Fibroblast of peridontal ligament (primary cell): ENCODE measurements around the gene MYRFL.
A peak's percentile ranks its signal among the peaks of the same experiment; 100 is the strongest.

ENCODE experiments used
- DNase-seq: peaks from one replicate; pipeline ENCODE4 v3.0.0-alpha.2; 2010; ENCODE audit errors: extremely low read depth

Gene MYRFL

DNA sequence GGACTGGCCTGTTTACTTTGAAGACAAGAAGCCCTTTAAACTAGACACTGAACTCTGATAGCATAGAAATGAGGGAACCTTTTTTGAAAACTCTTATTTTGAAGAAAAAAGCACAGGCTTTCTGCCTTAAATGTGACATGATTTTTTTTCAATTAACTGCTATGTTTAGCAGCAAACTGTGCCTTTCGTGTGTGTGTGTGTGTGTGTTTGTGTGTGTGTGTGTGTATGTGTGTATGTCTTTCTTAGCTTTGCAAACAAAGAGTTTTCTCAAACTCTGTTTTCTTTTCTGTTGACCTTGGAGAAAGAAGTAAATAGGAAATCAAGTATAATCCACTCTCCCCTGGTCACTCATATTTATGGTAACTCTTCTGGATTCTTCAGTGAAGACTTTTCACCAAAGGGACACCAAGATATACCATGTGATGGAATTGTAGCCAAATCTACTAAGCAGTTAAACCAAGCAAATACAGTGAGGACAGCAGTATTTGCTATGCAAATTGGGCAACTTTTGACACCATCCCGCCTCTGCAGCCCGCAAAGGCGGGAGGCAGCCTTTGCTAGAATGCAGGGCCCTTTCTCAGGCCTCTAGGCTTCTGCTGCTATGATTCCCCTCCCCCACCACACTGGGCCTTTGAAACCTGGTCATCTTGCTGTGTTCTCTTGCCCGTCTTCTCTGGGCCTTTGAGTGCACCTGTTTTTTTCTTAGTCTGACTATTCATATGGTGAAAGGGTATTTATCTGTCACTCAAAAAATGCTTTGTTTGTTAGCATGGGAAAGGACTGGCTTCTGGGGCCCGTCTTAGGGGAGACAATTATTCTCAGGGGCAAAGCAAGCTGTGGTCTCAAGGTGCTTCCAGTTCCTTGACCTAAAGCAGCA is 107.9 kb downstream of the MYRFL start:
- DNase-seq, result no peak

GRCh38 chr12:69934011-69934410 is 109.0 kb downstream of the MYRFL start:
- DNase-seq, result no peak

GRCh38 chr12:69935651-69936100 is 110.6 kb downstream of the MYRFL start:
- DNase-seq, result no peak

DNA sequence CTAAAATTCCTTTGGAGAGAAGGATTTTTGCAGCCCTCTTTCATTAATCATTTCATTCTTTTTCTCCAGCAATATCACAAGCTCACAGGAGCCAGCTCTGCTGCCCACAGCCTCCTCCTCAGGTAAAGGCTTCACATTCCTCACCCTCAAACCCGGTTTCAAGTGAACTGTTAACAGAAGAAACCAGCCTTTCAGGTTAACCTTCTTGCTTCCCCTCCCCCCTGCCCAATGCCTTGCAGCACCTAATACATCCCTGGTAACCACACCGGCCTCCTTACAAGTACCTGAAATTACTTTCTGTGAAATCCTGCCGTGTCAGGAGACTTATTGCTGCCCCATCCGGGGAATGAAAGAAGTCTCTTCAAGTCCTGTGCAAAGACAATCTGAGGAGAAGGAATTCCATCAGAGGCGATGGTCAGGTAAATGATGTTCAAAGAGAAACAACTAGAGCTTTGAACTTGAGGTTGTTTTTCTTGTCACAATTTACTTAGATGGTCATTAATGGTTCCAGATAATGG is 111.2 kb downstream of the MYRFL start:
- DNase-seq, result no peak

DNA sequence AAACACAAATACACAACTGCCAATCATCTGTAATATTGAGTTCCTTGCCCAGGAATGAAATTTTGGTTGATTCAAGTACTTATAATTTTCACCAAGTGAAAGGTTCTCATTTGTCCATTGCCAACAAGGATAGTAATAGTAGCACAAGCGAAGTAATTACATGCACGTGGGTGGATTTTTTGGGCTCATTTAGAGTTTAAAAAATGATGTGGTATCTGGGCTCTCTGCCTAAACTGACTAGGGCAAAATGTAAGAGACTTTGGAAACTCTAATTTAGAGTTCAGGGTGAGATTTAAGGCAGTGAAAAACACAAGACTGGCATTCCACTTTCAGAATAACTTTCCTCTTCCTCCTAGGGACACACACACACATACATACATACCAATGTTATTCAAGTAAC is 111.7 kb downstream of the MYRFL start:
- peak; percentile 13 for DNase-seq

DNA sequence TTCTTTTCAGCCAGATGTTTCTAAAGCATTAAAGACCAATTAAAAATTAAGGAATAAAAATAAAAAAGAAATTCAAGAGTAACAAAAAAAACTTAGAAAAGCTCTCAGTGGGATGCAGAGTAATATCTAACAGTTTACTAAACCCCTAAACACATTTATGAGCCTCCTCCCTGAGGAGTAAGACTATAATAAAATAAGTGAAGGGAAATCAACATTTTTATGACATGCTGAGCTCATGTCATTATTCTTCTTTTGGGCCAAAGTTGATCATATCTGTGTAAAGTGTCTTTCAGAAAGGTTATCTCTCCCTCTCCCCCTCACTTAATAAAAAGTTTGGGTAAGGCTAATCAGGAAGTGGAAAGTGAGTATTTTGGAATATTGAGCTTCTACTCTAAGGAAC is 122.1 kb downstream of the MYRFL start:
- DNase-seq, result no peak

GRCh38 chr12:69947897-69948296 is 122.9 kb downstream of the MYRFL start:
- DNase-seq, result no peak

- no peak for DNase-seq
These were observed 123.8 kb downstream of the MYRFL start for GRCh38 chr12:69948851-69949250.

DNA sequence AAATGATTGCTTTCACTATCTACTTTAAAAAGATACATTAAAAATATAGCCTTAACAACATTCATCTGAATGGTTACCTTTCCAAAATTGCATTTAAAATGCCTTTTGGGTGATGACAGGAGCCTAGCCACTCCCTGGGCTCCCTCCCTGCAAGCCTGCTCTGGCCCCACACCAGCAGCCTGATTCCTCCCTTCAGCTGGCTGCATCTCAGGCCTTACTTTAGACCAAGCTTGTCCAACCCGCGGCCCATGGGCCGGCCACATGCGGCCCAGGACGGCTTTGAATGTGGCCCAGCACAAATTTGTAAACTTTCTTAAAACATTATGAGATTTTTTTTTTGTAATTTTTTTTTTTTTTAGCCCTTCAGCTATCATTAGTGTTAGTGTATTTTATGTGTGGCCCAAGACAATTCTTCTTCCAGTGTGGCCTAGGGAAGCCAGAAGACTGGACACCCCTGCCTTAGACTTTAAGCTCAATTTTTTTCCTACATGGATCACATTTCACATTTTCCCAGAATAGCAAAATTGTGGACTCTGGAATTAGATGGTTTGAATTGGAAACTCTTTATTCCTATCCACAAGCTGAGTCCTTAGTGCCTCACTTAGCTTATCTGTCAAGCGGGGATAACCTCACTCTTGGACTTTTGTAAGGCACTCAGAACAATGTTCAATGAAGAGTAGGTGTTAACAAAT is 124.4 kb downstream of the MYRFL start:
- DNase-seq, result no peak

- DNase-seq, result no peak
These were observed 126.1 kb downstream of the MYRFL start for GRCh38 chr12:69951108-69951507.

- DNase-seq, result no peak
These were observed 127.9 kb downstream of the MYRFL start for GRCh38 chr12:69952890-69953289.

- DNase-seq, result no peak
These were observed 136.2 kb downstream of the MYRFL start for GRCh38 chr12:69961246-69961645.

DNA sequence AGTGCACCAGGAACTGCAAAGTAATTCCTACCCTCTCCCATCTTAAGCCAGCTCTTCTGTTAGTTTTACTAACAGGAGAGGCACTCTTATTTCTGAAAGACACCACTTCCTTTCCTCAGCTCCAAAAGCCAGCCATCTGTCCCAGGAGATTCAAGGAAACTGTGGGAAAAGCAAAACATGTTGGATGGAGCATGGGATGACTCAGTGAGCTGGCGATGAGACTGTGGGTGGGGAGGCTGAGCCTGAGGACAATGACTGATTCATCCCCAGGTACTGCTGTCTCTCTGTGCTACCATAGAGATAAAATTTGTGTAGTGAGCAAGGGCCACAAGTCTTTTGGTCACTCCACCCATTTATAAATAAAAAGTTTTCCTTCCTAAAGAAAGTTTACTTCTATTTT is 141.4 kb downstream of the MYRFL start:
- DNase-seq, result peak; percentile 39

GRCh38 chr12:69966839-69967238 is 141.8 kb downstream of the MYRFL start:
- no peak for DNase-seq

DNA sequence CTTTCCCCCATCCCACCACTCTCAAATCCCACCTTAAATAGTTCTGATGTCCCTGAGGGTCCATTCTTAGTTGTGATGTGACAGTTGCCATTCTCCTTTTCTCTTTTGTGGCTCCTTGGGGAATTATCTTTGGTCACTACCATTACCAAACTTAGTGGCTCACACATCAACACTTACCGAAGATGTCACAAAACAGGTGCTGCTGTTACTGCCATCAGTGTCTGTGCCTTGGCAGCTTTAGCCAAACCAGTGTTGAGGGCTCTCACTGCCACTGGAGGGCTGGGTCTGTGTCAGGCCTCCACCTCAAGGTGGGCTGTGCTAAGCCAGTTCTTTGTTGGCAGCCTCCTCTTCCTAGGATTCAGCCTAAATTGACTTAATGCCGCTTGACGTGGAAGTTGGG is 144.0 kb downstream of the MYRFL start:
- no peak for DNase-seq

DNA sequence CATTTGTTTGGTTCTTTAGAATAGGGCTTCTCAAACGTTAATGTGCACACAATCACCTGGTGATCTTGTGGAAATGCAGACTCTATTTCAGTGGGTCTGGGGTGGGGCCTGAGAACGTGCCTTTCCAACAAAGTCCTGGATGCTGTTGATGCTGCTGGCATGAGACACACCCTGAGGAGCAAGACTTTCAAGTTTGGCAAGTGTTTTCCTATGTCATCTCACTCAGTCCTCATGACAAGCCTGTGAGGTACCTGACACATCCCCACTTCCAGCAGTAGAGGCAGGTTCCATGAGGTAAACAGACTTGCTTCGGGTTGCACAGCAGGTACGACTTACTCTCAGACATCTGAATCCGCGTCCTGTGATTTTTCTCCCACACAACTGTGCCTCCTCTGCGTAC is 147.1 kb downstream of the MYRFL start:
- DNase-seq, result no peak

- DNase-seq, result peak; percentile 29
These were observed 153.0 kb downstream of the MYRFL start for GRCh38 chr12:69978020-69978419.

- peak; percentile 16 for DNase-seq
These were observed 157.0 kb downstream of the MYRFL start for GRCh38 chr12:69981881-69982475.

GRCh38 chr12:69984241-69984640 is 159.2 kb downstream of the MYRFL start:
- DNase-seq, result no peak

- no peak for DNase-seq
These were observed 160.6 kb downstream of the MYRFL start for GRCh38 chr12:69985656-69986055.

DNA sequence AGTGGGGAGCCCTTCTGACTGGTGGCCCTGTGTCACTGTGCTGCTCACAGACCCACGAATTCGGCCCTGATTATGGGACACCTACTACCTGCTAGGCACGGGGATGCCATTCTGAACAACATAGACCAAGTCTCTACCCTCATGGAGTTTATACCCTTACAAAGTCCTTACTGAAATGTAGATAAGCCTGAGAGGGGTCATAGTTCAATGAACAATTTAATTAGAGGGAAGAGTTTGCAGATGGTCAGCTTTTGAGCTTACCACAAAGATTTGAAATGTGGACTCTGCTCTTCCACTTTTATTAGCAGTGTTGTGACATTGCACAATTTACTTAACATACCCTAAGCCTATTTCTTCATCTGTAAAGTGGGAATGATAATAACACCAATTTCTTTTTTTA is 161.1 kb downstream of the MYRFL start:
- no peak for DNase-seq

- DNase-seq, result peak; percentile 95
These were observed 162.6 kb downstream of the MYRFL start for GRCh38 chr12:69987579-69988091.
